Measurements from ENCODE around the gene GPR25. TPM values are rescaled to one million over a fixed set of nuclear protein-coding genes. Genes with fewer than 3 reads are reported as not detected.

The GPR25 gene
- total RNA-seq, 1 donor from 2014 or later: not detected

GRCh38 chr1:200893411-200893901 lies 20.7 kb downstream of the GPR25 start:
- Histone ChIP-seq H3K4me3 (peak overlapping the region; percentile 67), H3K9ac (no peak overlapping the region), H4K20me1 (ENCODE audit: low read depth) (peaks cover 61% of the 10 kb centered on the region), H3K79me2 (ENCODE audit: low read depth) (peaks cover 65% of the 10 kb centered on the region), H3K9me3 (ENCODE audit: low read depth) (no peaks in the 10 kb centered on the region), H2AFZ (replicated peaks) (no peak overlapping the region), H3K27ac (no peak overlapping the region), H3K4me1 (peaks cover 45% of the 10 kb centered on the region), H3K27me3 (no peaks in the 10 kb centered on the region), H3K36me3 (no peaks in the 10 kb centered on the region), H3F3A (ENCODE audit: low read depth) (peaks cover 29% of the 10 kb centered on the region), H3K4me2 (peak overlapping the region; percentile 89)
- TF ChIP-seq EZH2phosphoT487 (IDR thresholded peaks at IDR 0.05) (no peak), CTCF (IDR thresholded peaks at IDR 0.05) (no peak), EZH2 (IDR thresholded peaks at IDR 0.05) (no peak)
- H3K27me3 Mint-ChIP-seq (ENCODE audit: insufficient read depth, low read depth): peaks cover 7% of the 10 kb centered on the region
- no peak for DNase-seq (ENCODE audit: low spot score)
- peak overlapping the region; percentile 98 for H3K4me3 Mint-ChIP-seq
- H3K27ac Mint-ChIP-seq: peak overlapping the region; percentile 69
- H3K9me3 Mint-ChIP-seq: no peaks in the 10 kb centered on the region
- peaks cover 8% of the 10 kb centered on the region for H3K36me3 Mint-ChIP-seq
- H3K4me1 Mint-ChIP-seq: peaks cover 59% of the 10 kb centered on the region

GRCh38 chr1:200894712-200895442 lies 22.1 kb downstream of the GPR25 start, which contains the start of gene INAVA:
Gene INAVA, plus strand, starts transcription at chr1:200894900. Its CDS starts 3,501 bp downstream, at chr1:200898401.
- no peak for TF ChIP-seq EZH2phosphoT487 (IDR thresholded peaks at IDR 0.05)
- peak; percentile 16 for TF ChIP-seq CTCF (IDR thresholded peaks at IDR 0.05)
- H3K27ac Mint-ChIP-seq: peak within 1 kb of the TSS; percentile 63
- Histone ChIP-seq H3K4me1 (peaks cover 43% of the 10 kb centered on the region), H3K36me3 (no peaks in the 10 kb centered on the region), H3K4me3 (peak within 1 kb of the TSS; percentile 67), H3K4me2 (peak within 1 kb of the TSS; percentile 89), H2AFZ (replicated peaks) (no peak within 1 kb of the TSS), H3K79me2 (ENCODE audit: low read depth) (peaks cover 65% of the 10 kb centered on the region), H3K27me3 (no peaks in the 10 kb centered on the region), H3K9ac (no peak within 1 kb of the TSS), H4K20me1 (ENCODE audit: low read depth) (peaks cover 66% of the 10 kb centered on the region), H3K27ac (no peak within 1 kb of the TSS), H3F3A (ENCODE audit: low read depth) (peaks cover 22% of the 10 kb centered on the region), H3K9me3 (ENCODE audit: low read depth) (no peaks in the 10 kb centered on the region)
- peaks cover 12% of the 10 kb centered on the region for H3K36me3 Mint-ChIP-seq
- no peaks in the 10 kb centered on the region for H3K9me3 Mint-ChIP-seq
- peak within 1 kb of the TSS; percentile 98 for H3K4me3 Mint-ChIP-seq
- peaks cover 7% of the 10 kb centered on the region for H3K27me3 Mint-ChIP-seq (ENCODE audit: insufficient read depth, low read depth)
- no peak for DNase-seq (ENCODE audit: low spot score)
- H3K4me1 Mint-ChIP-seq: peaks cover 47% of the 10 kb centered on the region

- H3K9me3 Mint-ChIP-seq: no peaks in the 10 kb centered on the region
- H3F3A ChIP-seq (ENCODE audit: low read depth): peaks cover 22% of the 10 kb centered on the region
- H3K27me3 ChIP-seq: no peaks in the 10 kb centered on the region
- peaks cover 70% of the 10 kb centered on the region for H4K20me1 ChIP-seq (ENCODE audit: low read depth)
- no peaks in the 10 kb centered on the region for H3K9me3 ChIP-seq (ENCODE audit: low read depth)
- no peak overlapping the region for H3K27ac Mint-ChIP-seq
- TF ChIP-seq CTCF (IDR thresholded peaks at IDR 0.05) (no peak), EZH2 (IDR thresholded peaks at IDR 0.05) (no peak), EZH2phosphoT487 (IDR thresholded peaks at IDR 0.05) (no peak)
- no peak overlapping the region for H3K9ac ChIP-seq
- H3K4me1 Mint-ChIP-seq: peaks cover 47% of the 10 kb centered on the region
- H3K4me3 ChIP-seq: no peak overlapping the region
- H3K36me3 Mint-ChIP-seq: peaks cover 12% of the 10 kb centered on the region
- peaks cover 43% of the 10 kb centered on the region for H3K4me1 ChIP-seq
- no peak overlapping the region for H3K4me3 Mint-ChIP-seq
- H3K36me3 ChIP-seq: no peaks in the 10 kb centered on the region
- H3K27me3 Mint-ChIP-seq (ENCODE audit: insufficient read depth, low read depth): peaks cover 4% of the 10 kb centered on the region
- no peak for DNase-seq (ENCODE audit: low spot score)
- peaks cover 65% of the 10 kb centered on the region for H3K79me2 ChIP-seq (ENCODE audit: low read depth)
- peak overlapping the region; percentile 89 for H3K4me2 ChIP-seq
- H3K27ac ChIP-seq: no peak overlapping the region
- no peak overlapping the region for H2AFZ ChIP-seq (replicated peaks)
Observed at GRCh38 chr1:200895443-200895789, 22.6 kb downstream of the GPR25 start.

Data from neural progenitor cell (in vitro differentiated cells).